ENCODE data around the gene CFAP65. TPM values are rescaled to one million over a fixed set of nuclear protein-coding genes. Genes with fewer than 3 reads are reported as not detected.

The CFAP65 gene
- total RNA-seq, 1 experiment from 2014 or later, result 0.52 TPM

GRCh38 chr2:218958276-218958675, 83.0 kb downstream of the CFAP65 start:
- no peak for TF ChIP-seq EZH2phosphoT487 (IDR thresholded peaks at IDR 0.05; ENCODE audit: borderline replicate concordance)
- no peak for TF ChIP-seq TCF7L2 (IDR thresholded peaks at IDR 0.05; ENCODE audit: borderline replicate concordance, extremely low read depth, insufficient read depth, insufficient read length)
- TF ChIP-seq ELF1 (IDR thresholded peaks at IDR 0.05; ENCODE audit: borderline replicate concordance, low read depth), result no peak
- no peak for TF ChIP-seq EZH2 (IDR thresholded peaks at IDR 0.05)
- TF ChIP-seq YY1 (IDR thresholded peaks at IDR 0.05; ENCODE audit: extremely low read depth, insufficient replicate concordance, low read depth, low read length), result no peak
- no peak for TF ChIP-seq SP1 (IDR thresholded peaks at IDR 0.05; ENCODE audit: low read depth)
- TF ChIP-seq RAD21 (IDR thresholded peaks at IDR 0.05; ENCODE audit: low read depth), result no peak
- TF ChIP-seq JUND (IDR thresholded peaks at IDR 0.05), result no peak
- no peak for TF ChIP-seq MAX (IDR thresholded peaks at IDR 0.05)
- TF ChIP-seq ATF3 (IDR thresholded peaks at IDR 0.05), result no peak
- no peak for TF ChIP-seq SIN3A (IDR thresholded peaks at IDR 0.05; ENCODE audit: low read depth)
- no peak for TF ChIP-seq ZFX (IDR thresholded peaks at IDR 0.05)
- TF ChIP-seq SRF (IDR thresholded peaks at IDR 0.05; ENCODE audit: low read depth), result no peak
- RAD21 ChIA-PET (ENCODE audit: low non-redundant PET in 1 of 2, low total read pairs in 2 of 2, uncharacterized antibody in 2 of 2, unreplicated experiment in 2 of 2), result interaction anchor here in 1 of 2 experiments (0.5 kb wide), 1 partner anchor 94 kb away, joined by 3 read pairs; no protein-coding TSS in a partner anchor
- no peaks in the 10 kb centered on the region for H4K20me1 ChIP-seq (ENCODE audit: insufficient read depth)
- H2AFZ ChIP-seq (ENCODE audit: low read depth, low read length, poor library complexity, severe bottlenecking), result no peak overlapping the region
- POLR2A ChIA-PET, result no interaction called here
- H3K79me2 ChIP-seq (ENCODE audit: insufficient read depth, low read length), result no peaks in the 10 kb centered on the region
- ATAC-seq (no peak), DNase-seq (ENCODE audit: low read depth, low spot score) (no peak)
- no peak overlapping the region for H3K27ac ChIP-seq (ENCODE audit: low read depth, low read length)
- H3K36me3 ChIP-seq (ENCODE audit: control insufficient read depth in 1 of 2, insufficient read depth in 2 of 2, low read length in 2 of 2), result no peaks in the 10 kb centered on the region
- no peak overlapping the region for H3K9ac ChIP-seq (ENCODE audit: low read length)
- CTCF ChIA-PET, result no interaction called here
- no peaks in the 10 kb centered on the region for H3K9me2 ChIP-seq (ENCODE audit: insufficient read depth)
- no peaks in the 10 kb centered on the region for H3K9me3 ChIP-seq (ENCODE audit: control insufficient read depth in 1 of 2, insufficient read depth in 1 of 2, low read depth in 1 of 2, low read length in 2 of 2)
- peaks cover 0 to 18% of the 10 kb centered on the region in 2 experiments; a peak in 2 of 4 replicates for H3K4me1 ChIP-seq (ENCODE audit: control insufficient read depth in 1 of 2, insufficient read depth in 2 of 2, low read length in 2 of 2)
- no peak overlapping the region; the same call in 1 of the 2 replicates for H3K4me2 ChIP-seq (ENCODE audit: low read length)
- peaks cover 10% of the 10 kb centered on the region; the same call in 1 of the 2 replicates for H3K27me3 ChIP-seq (ENCODE audit: insufficient read depth, low read length)
- H3K4me3 ChIP-seq (replicated peaks in 1 of 2; ENCODE audit: low read depth in 1 of 2, low read length in 2 of 2), result no peak overlapping the region
- no TSS peak for BruUV-seq (replicated peaks)
- intact Hi-C loops (cut with micrococcal nuclease), result no loop called here
